ENCODE data around the gene SHC4. TPM values are rescaled to one million over a fixed set of nuclear protein-coding genes. Genes with fewer than 3 reads are reported as not detected.

Gene SHC4
- total and polyA plus RNA-seq, 9 of the 15 experiments (the other 6 are each of a cell fraction or from before 2014, with no cell fraction given), result 0.43 to 1.2 (median 0.67) TPM

- TF ChIP-seq, protein P1, sequence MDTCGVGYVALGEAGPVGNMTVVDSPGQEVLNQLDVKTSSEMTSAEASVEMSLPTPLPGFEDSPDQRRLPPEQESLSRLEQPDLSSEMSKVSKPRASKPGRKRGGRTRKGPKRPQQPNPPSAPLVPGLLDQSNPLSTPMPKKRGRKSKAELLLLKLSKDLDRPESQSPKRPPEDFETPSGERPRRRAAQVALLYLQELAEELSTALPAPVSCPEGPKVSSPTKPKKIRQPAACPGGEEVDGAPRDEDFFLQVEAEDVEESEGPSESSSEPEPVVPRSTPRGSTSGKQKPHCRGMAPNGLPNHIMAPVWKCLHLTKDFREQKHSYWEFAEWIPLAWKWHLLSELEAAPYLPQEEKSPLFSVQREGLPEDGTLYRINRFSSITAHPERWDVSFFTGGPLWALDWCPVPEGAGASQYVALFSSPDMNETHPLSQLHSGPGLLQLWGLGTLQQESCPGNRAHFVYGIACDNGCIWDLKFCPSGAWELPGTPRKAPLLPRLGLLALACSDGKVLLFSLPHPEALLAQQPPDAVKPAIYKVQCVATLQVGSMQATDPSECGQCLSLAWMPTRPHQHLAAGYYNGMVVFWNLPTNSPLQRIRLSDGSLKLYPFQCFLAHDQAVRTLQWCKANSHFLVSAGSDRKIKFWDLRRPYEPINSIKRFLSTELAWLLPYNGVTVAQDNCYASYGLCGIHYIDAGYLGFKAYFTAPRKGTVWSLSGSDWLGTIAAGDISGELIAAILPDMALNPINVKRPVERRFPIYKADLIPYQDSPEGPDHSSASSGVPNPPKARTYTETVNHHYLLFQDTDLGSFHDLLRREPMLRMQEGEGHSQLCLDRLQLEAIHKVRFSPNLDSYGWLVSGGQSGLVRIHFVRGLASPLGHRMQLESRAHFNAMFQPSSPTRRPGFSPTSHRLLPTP (IDR thresholded peaks at IDR 0.05; ENCODE audit: borderline replicate concordance, extremely low read depth, insufficient read length), result no peak
- peak; percentile 90 for TF ChIP-seq RREB1 (CRISPR knock-in tag; IDR thresholded peaks at IDR 0.05)
- no peak for TF ChIP-seq SIRT6 (IDR thresholded peaks at IDR 0.05; ENCODE audit: low read depth, low read length)
- TF ChIP-seq HSF4 (CRISPR knock-in tag; IDR thresholded peaks at IDR 0.05; ENCODE audit: borderline replicate concordance), result no peak
- peak; percentile 90 for TF ChIP-seq CTBP1 (IDR thresholded peaks at IDR 0.05; ENCODE audit: borderline replicate concordance)
- TF ChIP-seq HBP1 (CRISPR knock-in tag; IDR thresholded peaks at IDR 0.05), result no peak
- TF ChIP-seq SNIP1 (IDR thresholded peaks at IDR 0.05; ENCODE audit: low read depth), result no peak
- peak; percentile 50; the same call in 1 of the 2 replicates for TF ChIP-seq MBD2 (IDR thresholded peaks at IDR 0.05; ENCODE audit: borderline replicate concordance, low read depth)
- peak; percentile 72 for TF ChIP-seq MYC (IDR thresholded peaks at IDR 0.05; ENCODE audit: low read depth, low read length)
- TF ChIP-seq MYC (CRISPR knock-in tag; IDR thresholded peaks at IDR 0.05; ENCODE audit: borderline replicate concordance, low read depth), result peak; percentile 64; the same call in 1 of the 2 replicates
- no peak for TF ChIP-seq CAMTA2 (CRISPR knock-in tag; conservative IDR thresholded peaks at IDR 0.05)
- TF ChIP-seq SMAD1 (IDR thresholded peaks at IDR 0.05; ENCODE audit: low read depth, low read length, partially characterized antibody), result peak; percentile 22
- no peak for TF ChIP-seq POLR3A (IDR thresholded peaks at IDR 0.05; ENCODE audit: borderline replicate concordance, extremely low read depth, insufficient read depth, insufficient read length)
- peak; percentile 91; the same call in 1 of the 2 replicates for TF ChIP-seq KAT7 (CRISPR knock-in tag; IDR thresholded peaks at IDR 0.05; ENCODE audit: borderline replicate concordance)
Observed at GRCh38 chr15:48877630-48878595, 85.8 kb downstream of the SHC4 start, which contains the start of gene EID1 (continued).

Measured in K562 (cell line).